GM21786 (cell line): ENCODE results near the gene RELA.
A peak's percentile ranks its signal among the peaks of the same experiment; 100 is the strongest.

Source experiments
- ATAC-seq: cut with Tn5 transposase; IDR thresholded peaks from one replicate; pipeline ENCODE4 v1.9.1; 2021; ENCODE audit not compliant: unreplicated experiment

RELA gene

DNA sequence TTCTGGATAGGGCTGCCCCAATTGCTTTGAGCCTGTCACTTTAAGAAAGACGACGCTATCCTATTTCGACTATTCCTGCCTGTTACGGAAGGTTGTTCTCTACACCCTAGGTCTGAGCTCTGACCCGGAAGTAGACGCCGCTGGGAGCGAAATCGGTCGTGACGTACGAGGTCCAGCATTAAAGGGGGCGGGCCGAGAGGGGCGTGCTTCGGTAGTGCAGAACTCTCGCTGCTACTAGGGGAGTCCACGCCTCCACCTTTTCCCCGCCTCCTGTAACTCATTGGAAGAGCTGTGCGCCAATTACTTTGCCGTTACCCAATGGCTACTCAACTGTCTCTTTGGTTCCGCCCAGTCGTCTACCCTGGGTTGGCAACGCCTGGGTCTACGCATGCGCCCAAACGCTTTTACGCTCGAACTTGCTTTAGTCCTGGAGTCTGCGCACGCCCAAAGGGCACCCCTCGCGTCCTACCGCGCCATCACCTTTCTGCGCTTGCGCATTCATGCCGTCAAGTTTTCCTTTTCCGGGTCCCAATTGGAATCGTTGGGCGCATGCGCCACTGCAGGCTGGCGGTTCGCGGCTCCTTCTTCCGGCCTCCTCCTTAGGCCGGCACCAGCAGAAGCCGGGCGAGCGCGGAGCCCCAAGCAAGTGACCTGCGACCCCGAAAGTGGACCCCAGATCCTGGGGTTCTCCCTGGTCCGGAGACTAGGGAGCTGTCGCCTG lies 47.3 kb downstream of the RELA start, which contains the start of gene PCNX3:
PCNX3 (plus strand) TSS at position 548 of the 721 bp plus-strand sequence. CDS start 536 bp downstream, outside the sequence.
- peak; percentile 82 for ATAC-seq

DNA sequence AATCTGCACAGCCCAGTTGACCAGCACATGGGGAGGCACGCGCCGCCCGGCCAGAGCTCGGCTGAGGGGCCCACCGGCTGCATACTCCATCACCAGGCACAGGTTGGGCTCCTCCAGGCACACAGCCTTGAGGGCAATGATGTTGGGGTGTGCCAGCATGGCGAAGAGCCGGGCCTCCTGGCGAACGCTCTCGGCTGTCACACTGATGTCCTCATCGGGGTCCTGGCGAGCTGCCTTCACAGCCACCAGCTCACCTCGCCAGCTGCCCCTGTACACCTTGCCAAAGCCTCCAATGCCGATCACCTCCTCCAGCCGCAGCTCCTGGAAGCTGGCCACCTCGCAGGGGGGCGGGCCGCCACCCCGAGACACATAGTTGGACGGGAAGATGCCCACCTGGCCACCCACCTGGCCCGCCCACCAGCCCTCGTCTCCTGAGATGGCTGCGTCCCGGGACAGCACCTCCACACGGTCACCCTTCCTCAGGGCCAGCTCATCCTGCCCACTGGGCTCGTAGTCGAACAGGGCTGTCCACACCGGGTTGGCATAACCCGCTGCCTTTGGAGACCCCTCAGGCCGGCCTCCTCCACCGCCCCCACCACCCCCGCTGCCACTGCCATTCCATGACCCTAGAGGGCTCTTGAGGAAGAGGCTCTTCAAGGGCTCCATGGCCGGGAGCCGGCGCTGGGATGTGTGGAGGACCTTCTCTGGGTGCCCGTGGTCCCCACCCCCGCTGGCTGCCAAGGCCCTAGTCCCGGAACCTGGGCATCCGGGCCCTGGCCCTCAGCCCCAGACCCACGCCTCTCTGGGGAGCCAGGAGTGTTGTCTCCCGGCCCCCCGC lies 49.4 kb downstream of the RELA start:
- ATAC-seq, result no peak

DNA sequence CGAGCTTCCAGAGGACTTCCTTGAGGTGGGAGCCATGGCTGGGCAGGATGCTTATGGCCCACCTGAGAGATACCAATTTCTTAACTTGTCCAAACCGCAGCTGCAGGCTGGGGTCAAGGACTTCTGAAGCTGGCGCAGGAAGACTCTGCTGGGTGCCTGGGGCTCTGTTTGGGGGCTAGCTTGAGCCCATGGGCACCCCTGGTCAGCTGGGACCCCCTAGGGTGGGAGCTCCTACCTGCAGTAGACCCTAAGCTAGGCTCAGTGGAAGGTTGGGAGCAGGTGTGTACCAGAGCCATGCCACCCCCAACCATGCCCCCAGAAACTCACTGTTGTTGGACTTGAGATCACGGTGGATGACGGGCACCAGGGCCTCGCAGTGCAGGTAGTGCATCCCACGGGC lies 50.0 kb downstream of the RELA start:
- ATAC-seq, result no peak

DNA sequence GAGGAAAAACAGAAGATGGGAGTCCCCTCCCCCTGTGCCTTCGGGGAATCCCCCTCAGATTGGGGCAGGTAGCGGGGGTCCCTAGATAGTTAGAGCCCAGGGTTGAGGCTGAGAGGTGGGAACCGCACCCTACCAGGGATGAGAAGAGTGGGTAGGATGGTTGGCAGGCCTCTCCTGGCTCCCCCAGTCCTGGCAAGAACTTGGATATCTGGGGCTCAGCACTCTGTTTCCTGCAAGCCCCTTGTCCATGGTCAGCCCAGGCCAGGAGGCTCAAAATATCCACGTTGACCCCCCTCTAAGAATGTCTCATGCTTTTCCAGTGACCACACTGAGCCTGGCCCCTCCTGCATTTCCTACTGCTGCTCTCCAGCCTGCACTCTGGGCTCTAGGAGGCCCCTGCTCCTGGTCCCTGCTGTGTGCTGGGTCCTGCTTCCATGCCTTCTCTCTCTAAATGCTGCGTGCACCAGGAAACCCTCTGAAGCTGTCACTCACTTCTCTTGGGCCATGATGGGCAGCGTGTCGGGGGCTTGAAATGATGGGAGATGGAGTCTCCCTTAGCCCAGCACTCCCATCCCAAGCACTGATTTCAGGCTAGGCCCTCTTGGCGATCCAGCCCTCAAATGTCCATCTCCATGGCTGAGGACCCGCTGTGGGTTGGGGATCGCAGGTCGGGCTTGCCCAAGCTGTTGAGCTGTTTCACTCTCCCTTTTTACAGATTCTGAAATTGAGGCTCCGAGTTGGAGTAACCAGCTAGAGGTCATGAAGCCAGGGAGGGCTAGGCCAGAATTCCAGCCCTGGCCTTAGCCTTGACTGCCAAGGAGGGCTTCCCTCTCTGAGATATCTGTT lies 50.7 kb downstream of the RELA start:
- ATAC-seq, result no peak

DNA sequence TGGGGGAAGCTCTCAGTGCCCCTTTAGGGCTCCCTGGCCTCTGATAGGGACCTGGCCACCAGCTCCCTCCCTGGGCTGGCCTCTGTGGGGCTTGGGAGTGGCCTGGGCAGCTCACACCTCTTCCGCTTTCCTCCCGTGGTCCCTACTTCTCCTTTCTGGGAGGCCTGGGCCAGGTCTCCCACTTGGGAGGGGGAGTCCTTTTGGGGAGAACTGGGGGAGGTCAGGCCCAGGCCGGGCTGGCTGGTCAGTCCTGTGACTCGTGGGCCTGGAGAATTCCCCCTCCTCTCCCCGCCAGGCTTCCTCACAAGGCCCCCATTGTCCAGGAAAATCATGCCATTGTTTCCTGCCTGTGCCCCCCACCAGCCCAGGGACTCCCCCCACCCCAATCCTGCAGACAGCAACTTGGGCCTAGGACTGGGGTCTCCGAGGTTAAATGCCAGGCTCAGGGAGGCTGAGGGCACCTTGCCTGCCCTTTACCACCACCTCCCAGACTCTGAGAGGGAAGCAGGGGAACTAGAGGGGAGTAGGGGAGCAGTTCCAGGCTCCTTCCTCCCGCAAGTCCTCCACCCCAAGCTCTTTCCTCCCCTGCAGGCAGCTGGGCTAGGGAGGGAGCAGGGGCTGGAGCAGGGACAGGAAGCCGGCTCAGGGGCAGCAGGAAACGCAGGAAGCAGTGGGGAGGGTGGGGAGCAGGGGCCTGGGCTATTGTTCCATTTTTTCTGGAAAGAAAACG lies 51.5 kb downstream of the RELA start:
- ATAC-seq, result no peak

DNA sequence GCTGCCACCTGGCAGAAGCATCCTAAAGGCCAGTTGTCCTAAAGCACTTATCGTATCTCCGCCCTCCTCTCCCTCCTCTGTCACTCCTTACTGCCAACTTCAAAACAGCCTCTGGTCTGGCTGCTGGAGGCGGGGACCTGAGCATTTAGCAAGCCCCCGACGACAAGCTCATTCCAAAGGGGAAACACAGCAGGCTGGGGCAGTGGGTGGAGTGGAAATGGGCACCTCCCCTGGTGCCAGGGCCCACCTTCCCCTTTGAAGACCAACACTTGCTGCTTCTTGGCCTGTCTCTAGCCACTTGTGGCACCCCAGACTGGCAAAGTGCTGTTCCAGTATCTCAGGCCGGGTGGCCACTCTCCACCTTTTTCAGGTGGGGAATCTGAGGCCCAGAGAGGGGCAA lies 52.3 kb downstream of the RELA start:
- no peak for ATAC-seq

DNA sequence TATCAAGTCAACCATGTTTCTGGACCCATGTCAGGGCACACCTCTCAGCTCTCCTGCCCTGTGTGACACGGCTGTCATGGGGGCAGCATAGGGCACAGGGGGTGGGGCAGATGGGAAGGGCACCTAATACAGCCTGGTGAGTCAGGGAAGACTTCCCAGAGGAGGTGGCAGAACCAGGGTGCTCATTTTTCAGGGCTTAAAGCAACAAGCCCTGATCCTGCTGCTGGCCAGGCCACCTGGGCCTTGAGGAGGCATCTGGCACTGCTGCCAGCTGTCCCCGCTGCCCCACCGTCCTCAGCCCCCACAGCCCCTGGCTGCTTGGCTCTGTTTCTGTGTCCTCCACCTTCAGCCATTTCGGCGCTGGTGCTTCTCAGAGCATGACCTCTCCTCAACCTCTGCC lies 53.1 kb downstream of the RELA start:
- ATAC-seq, result no peak

DNA sequence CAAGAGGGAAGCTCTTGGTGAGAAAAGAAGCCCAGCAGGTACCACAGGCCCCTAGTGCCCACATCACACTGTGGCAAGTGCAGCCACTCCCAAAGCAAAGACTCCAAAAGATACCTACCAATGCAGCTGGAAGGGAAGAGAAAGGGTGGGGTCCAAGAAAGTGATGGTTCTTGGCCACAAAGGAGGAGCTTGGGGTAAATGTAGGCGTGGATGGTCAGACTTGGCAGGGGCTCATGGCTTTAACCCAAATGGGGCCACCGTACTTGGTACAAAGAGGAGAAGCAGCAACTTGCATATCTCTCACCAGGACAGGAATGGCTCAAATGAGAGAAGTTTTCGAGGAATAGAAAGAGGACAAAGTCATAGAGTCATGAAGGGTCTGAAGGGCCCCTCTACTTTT lies 53.5 kb downstream of the RELA start:
- no peak for ATAC-seq

DNA sequence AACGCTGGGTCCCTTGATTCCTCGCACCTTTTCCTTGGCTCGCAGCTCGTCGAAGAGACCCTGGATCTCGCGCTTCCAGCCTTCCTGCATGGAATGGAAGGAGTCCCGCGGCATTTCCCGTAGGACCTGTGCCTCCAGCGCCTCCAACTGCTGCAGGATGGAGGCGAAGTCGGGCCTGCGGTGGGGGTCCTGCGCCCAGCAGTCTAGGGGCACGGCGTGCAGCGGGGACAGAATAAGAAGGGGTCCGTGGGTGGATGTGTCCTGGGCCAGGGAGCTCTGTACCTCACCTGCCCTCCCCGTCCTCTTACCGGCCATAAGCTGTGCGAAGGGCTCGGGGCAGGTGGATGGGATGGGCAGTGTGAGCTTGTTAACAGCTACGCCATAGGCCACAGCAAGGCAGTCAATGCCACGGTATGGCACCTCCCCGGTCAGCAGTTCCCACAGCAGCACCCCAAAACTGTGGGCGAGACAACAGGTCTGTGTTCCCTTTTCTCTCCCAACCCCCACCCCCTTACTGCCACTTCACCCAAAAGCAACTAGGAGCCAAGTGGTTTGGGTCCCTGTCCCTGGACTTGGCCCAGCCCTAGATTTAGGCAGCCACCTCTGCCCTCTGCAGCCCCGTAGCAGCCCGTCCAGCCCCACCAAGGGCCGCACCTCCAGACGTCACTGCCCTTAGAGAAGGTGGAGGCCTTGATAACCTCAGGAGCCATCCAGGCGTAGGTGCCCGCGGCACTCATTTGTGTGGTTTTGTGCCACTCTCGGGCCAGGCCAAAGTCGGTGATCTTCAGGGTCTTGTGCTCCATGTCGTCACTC lies 54.9 kb downstream of the RELA start:
- ATAC-seq, result no peak

DNA sequence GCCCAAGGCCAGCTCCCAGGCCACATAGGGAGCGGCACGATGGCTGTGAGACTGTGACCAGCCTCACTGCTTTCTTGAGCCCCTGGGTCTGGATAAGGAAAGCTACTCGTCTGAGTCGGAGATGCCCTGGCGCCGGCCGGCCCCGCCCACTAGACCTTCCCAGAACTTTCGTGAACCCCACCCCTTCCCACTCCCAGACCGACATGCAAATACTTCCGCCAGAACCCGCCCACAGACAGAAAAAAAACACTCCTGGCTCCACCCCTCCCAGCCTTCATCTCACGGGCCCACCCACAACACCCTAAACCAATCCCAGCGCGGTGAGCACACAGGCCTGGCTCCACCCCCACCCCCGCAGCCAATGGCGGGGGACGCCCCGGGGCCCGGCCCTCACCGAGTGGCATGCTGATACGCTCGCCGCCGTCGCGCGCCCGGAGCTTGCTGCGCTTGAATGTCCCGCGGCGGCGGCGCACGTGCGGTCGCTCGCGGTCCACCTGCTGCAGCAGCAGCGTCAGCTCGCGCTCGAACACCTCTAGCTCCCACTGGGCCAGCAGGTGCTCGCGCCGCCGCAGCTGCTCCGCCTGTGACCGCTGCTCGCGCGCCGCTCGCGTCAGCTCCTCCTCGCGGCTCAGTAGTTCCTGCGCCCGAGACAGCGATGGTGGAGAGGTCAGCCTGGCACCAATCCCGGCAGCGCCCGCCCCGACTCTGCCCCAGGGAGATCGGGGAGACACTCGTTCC lies 55.7 kb downstream of the RELA start:
- no peak for ATAC-seq

DNA sequence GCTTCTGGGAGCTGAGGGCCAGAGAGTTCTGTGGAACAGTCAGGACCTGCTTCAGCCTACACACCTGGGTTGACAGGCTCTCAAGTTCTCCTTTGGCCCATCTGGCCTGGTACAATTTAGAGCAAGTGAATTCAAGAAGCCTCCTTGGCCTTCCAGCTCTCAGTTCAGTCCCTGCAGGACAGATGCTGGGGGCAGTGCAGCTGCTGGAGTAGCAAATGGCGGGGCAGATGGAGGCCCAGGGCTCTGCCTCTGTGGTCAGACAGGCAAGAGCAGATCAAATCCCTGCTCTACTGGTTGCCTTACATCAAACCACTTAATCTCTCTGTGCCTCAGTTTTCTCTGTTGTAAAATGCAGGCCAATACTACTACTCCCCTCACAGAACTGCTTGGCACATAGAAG lies 58.5 kb downstream of the RELA start:
- no peak for ATAC-seq
